ENCODE results near the gene SERF2. TPM values are rescaled to one million over a fixed set of nuclear protein-coding genes. Genes with fewer than 3 reads are reported as not detected.
A peak's percentile ranks its signal among the peaks of the same experiment; 100 is the strongest.

SERF2 gene
- polyA plus RNA-seq, 3 donors: 1,511 to 3,135 (median 2,483) TPM

GRCh38 chr15:43777267-43777914, 14.7 kb upstream of the SERF2 start:
- no peaks in the 10 kb centered on the region for H3K9me3 Mint-ChIP-seq
- peak overlapping the region; percentile 93 to 94 for H3K4me3 Mint-ChIP-seq
- DNase-seq: peak; percentile 61 to 73 (median 66)
- intact Hi-C loops (cut with micrococcal nuclease): no loop called here
- H3K27ac Mint-ChIP-seq: peak overlapping the region; percentile 84 to 95 (median 92)
- Histone ChIP-seq H3K79me2 (ENCODE audit: insufficient read depth, low read length) (no peaks in the 10 kb centered on the region), H3K9me3 (replicated peaks in 1 of 2; ENCODE audit: control insufficient read depth in 1 of 2, insufficient read depth in 1 of 2, low read length in 2 of 2) (no peaks in the 10 kb centered on the region), H3K4me2 (replicated peaks; ENCODE audit: extremely low read depth, low read length, poor library complexity, severe bottlenecking) (peak overlapping the region; percentile 77), H3K4me3 (replicated peaks in 1 of 3; ENCODE audit: low read depth in 2 of 3, low read length in 3 of 3) (peak overlapping the region; percentile 56 to 97 (median 94)), H3K4me1 (ENCODE audit: control insufficient read depth in 1 of 2, insufficient read depth in 2 of 2, low read length in 2 of 2) (peaks cover 14 to 19% of the 10 kb centered on the region in 2 donors), H3K9ac (ENCODE audit: insufficient read depth, low read length, poor library complexity, severe bottlenecking) (peak overlapping the region; percentile 70), H4K20me1 (ENCODE audit: insufficient read depth, low read length) (no peaks in the 10 kb centered on the region), H3K27ac (ENCODE audit: low read depth in 1 of 2, low read length in 2 of 2) (peak overlapping the region; percentile 75 to 85), H3K27me3 (ENCODE audit: control insufficient read depth in 2 of 2, insufficient read depth in 2 of 2, low read length in 2 of 2) (no peaks in the 10 kb centered on the region), H2AFZ (ENCODE audit: insufficient read depth, low read depth, low read length, poor library complexity, severe bottlenecking) (peak overlapping the region; percentile 89), H3K36me3 (replicated peaks in 1 of 2; ENCODE audit: control insufficient read depth in 1 of 2, insufficient read depth in 2 of 2, low read length in 2 of 2) (peaks cover 5 to 17% of the 10 kb centered on the region in 2 donors)
- H3K36me3 Mint-ChIP-seq: peaks cover 5 to 12% of the 10 kb centered on the region in 2 donors
- TF ChIP-seq CTCF (IDR thresholded peaks at IDR 0.05): peak; percentile 92
- peaks cover 0 to 3% (median 2%) of the 10 kb centered on the region in 3 donors for H3K27me3 Mint-ChIP-seq (ENCODE audit: low read depth in 3 of 3)
- peaks cover 21% of the 10 kb centered on the region for H3K4me1 Mint-ChIP-seq
- WGBS (ENCODE audit: insufficient coverage): 2% methylated on average over 31 of the region's 31 CpGs

DNA sequence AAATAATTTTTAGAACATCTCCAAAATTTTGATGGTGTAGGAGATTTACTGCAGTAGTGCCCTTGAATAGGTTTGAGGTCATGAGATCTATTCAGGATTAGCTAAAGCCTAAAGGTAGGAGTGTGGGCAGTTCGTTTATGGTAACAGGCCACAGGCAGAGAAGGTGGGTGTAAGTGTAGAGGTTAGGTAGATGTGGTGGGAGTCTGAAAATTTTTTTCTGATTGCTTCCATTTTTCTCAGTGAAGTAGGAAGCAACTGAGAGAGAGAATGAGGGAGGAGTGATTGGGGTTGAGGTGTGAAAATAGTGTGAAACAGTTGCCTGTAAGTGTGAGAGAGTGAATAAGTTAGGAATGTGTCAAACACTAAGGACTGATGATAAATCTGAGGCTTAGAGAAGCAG, 13.1 kb upstream of the SERF2 start:
- Histone ChIP-seq H3K9ac (ENCODE audit: insufficient read depth, low read length, poor library complexity, severe bottlenecking) (no peak overlapping the region), H3K4me2 (replicated peaks; ENCODE audit: extremely low read depth, low read length, poor library complexity, severe bottlenecking) (no peak overlapping the region), H3K36me3 (replicated peaks in 1 of 2; ENCODE audit: control insufficient read depth in 1 of 2, insufficient read depth in 2 of 2, low read length in 2 of 2) (peaks cover 0 to 2% of the 10 kb centered on the region in 2 donors), H3K27ac (ENCODE audit: low read depth in 1 of 2, low read length in 2 of 2) (no peak overlapping the region), H3K4me1 (ENCODE audit: control insufficient read depth in 1 of 2, insufficient read depth in 2 of 2, low read length in 2 of 2) (peaks cover 14 to 19% of the 10 kb centered on the region in 2 donors), H4K20me1 (ENCODE audit: insufficient read depth, low read length) (no peaks in the 10 kb centered on the region), H3K9me3 (replicated peaks in 1 of 2; ENCODE audit: control insufficient read depth in 1 of 2, insufficient read depth in 1 of 2, low read length in 2 of 2) (no peaks in the 10 kb centered on the region), H2AFZ (ENCODE audit: insufficient read depth, low read depth, low read length, poor library complexity, severe bottlenecking) (no peak overlapping the region), H3K79me2 (ENCODE audit: insufficient read depth, low read length) (no peaks in the 10 kb centered on the region), H3K4me3 (replicated peaks in 1 of 3; ENCODE audit: low read depth in 2 of 3, low read length in 3 of 3) (no peak overlapping the region), H3K27me3 (ENCODE audit: control insufficient read depth in 2 of 2, insufficient read depth in 2 of 2, low read length in 2 of 2) (no peaks in the 10 kb centered on the region)
- intact Hi-C loops (cut with micrococcal nuclease): no loop called here
- H3K27me3 Mint-ChIP-seq (ENCODE audit: low read depth in 3 of 3): peaks cover 0 to 3% (median 2%) of the 10 kb centered on the region in 3 donors
- no peak for DNase-seq
- no peak overlapping the region for H3K27ac Mint-ChIP-seq
- peaks cover 0 to 3% (median 0%) of the 10 kb centered on the region in 7 donors for H3K9me3 Mint-ChIP-seq
- H3K4me3 Mint-ChIP-seq: no peak overlapping the region
- H3K36me3 Mint-ChIP-seq: no peaks in the 10 kb centered on the region
- TF ChIP-seq CTCF (IDR thresholded peaks at IDR 0.05): no peak
- peaks cover 21% of the 10 kb centered on the region for H3K4me1 Mint-ChIP-seq
- WGBS (ENCODE audit: insufficient coverage): 94% methylated on average over 1 of the region's 1 CpG
